ENCODE data around the gene NFE2L3.
"Not testable (repeated sequence)": the region's sequence is repeated elsewhere in the genome, so short reads cannot be mapped to it uniquely, and the experiment has no call there.

The NFE2L3 gene

GRCh38 chr7:26169271-26169670, 17.3 kb downstream of the NFE2L3 start:
- DNase-seq: no peak

DNA sequence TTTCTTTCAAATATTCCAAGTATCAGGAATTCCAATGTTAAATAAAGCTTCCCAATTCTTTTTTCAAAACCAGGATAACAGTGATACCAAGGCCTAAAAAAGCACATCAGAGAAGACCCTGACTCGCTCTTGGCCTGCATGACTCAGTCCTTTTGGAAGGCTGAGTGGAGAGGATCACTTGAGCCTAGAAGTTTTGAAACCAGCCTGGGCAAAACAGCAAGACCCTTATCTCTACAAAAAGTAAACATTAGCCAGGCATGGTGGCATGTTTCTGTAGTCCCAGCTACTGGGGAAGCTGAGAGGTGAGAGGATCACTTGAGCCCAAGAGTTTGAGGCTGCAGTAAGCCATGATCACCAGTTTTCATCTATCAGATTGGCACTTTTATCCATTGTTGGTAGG, 18.7 kb downstream of the NFE2L3 start:
- no peak for DNase-seq

DNA sequence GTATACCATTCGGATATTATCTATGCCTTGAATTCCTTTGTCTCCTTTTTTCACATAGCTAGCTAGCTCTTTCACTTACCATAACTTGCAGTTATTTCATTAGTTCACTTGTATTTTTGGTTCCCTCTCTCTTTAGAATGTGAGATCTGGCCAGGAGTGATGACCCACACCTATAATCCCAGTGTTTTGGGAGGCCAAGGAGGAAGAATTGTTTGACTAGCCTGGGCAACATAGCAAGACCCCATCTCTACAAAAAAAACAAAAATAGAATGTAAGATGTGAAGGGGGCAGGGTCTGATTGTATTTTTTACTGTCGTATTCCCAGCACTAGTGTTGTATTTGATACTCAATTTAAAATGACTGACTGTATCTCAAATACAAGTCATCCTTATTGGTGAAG, 19.6 kb downstream of the NFE2L3 start:
- no peak for DNase-seq

GRCh38 chr7:26172048-26172447, 20.1 kb downstream of the NFE2L3 start:
- DNase-seq: no peak

DNA sequence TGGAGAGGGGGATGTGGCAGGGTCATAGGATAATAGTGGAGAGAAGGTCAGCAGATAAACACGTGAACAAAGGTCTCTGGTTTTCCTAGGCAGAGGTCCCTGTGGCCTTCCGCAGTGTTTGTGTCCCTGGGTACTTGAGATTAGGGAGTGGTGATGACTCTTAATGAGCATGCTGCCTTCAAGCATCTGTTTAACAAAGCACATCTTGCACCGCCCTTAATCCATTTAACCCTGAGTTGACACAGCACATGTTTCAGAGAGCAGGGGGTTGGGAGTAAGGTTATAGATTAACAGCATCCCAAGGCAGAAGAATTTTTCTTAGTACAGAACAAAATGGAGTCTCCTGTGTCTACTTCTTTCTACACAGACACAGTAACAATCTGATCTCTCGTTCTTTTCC, 23.9 kb downstream of the NFE2L3 start:
- not testable (repeated sequence) for DNase-seq

GRCh38 chr7:26176696-26177095, 24.7 kb downstream of the NFE2L3 start:
- DNase-seq: not testable (repeated sequence)

GRCh38 chr7:26177269-26177668, 25.3 kb downstream of the NFE2L3 start:
- not testable (repeated sequence) for DNase-seq

DNA sequence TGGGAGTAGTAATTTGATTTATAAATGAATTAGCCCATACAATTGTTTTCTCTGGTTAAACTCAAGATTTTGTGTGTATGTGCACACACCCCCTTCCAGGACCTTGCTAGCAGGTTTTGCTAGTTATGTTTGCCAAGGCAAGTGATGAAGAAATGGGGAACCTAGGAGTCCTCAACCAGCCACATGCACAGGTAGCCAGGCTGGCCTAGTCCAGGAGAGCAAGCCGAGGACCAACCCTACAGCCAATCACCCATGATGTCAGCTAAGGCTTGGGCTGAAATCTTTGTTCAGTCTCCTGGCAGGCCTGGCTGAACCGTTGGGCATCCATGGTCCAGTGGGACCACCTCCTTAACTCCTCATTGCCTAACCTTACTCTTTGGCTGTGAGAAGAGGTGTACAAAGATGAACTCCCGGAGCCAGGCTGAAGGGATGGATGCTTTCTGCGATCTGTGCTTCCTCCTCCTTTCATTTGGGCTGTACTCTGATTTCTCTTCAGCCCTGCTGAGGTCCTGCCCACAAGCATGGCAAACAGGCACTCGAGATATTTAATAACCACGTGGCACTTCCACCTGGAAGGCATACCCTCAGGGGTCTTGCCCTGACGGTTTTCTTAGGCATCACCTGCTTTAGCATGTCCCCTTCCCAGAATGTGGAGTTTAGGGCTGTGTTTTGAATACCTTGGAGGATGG, 26.4 kb downstream of the NFE2L3 start:
- no peak for DNase-seq

DNA sequence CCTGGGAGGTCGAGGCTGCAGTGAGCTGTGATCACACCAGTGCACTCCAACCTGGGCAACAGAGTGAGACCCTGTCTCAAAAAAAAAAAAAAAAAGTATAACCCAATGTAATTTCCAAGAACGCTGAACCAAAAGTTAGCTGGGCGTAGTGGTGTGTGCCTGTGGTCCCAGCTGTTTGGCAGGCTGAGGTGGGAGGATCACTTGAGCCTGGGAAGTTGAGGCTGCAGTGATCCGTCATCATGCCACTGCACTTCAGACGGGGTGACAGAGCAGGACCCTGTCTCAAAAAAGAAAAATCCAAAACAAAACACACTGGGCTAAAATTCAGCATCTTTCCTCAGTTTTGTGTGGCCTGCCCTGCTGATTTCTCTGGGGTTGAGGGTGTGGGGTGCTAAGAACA, 27.4 kb downstream of the NFE2L3 start:
- no peak for DNase-seq

DNA sequence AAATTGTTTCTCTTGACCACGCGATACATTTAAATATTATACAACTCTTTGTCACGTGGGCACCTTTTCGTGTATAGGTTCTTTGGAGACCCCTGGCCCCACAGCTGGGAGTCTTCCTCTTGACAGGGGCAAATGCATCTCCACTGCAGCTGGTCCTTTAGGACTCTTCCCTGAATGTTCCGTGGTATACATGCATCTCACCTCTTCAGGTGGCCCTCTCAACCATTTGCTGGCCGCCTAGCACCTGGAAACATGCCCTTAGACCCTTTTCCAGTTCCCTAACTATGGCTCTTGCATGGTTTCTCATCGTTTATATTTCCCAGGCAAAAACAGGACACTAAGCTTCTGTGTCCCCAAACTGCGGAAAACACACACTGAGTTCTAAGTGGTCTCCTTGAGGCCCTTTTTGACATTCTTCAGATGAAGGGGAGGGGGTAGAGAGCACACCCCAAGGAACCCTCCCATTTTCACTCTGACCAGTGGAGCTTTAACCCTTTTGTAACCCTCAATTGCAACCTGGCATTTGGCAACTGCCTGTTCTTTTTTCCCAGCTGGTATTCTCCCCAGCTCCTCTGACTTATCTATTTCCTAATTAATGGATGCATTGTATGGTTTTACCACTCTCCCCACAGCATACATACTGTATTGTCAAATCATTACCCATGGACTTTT, 28.0 kb downstream of the NFE2L3 start:
- no peak for DNase-seq

GRCh38 chr7:26180792-26181198, 28.8 kb downstream of the NFE2L3 start:
- DNase-seq: no peak

- no peak for DNase-seq
These were observed 29.7 kb downstream of the NFE2L3 start for GRCh38 chr7:26181474-26182227.

DNA sequence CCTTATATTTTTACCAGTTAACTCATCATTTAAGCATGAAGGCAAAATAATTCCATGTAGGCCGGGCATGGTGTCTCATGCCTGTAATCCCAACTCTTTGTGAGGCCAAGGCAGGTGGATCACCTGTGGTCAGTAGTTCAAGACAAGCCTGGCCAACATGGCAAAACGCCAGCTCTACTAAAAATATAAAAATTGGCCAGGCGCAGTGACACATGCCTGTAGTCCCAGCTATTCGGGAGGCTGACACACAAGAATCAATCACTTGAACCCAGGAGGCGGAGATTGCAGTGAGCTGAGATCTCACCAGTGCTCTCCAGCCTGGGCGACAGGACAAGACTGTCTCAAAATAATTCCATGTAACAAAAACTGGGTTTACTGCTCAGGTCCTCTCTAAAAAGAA, 30.3 kb downstream of the NFE2L3 start:
- no peak for DNase-seq

GRCh38 chr7:26182706-26183105, 30.7 kb downstream of the NFE2L3 start:
- no peak for DNase-seq

- DNase-seq: no peak
These were observed 31.7 kb downstream of the NFE2L3 start for GRCh38 chr7:26183545-26184280.

GRCh38 chr7:26184281-26185101, 32.5 kb downstream of the NFE2L3 start:
- not testable (repeated sequence) for DNase-seq

DNA sequence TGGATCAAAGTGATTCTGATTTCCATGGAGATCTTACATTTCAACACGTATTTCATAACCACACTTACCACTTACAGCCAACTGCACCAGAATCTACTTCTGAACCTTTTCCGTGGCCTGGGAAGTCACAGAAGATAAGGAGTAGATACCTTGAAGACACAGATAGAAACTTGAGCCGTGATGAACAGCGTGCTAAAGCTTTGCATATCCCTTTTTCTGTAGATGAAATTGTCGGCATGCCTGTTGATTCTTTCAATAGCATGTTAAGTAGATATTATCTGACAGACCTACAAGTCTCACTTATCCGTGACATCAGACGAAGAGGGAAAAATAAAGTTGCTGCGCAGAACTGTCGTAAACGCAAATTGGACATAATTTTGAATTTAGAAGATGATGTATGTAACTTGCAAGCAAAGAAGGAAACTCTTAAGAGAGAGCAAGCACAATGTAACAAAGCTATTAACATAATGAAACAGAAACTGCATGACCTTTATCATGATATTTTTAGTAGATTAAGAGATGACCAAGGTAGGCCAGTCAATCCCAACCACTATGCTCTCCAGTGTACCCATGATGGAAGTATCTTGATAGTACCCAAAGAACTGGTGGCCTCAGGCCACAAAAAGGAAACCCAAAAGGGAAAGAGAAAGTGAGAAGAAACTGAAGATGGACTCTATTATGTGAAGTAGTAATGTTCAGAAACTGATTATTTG, 33.3 kb downstream of the NFE2L3 start:
- no peak for DNase-seq

DNA sequence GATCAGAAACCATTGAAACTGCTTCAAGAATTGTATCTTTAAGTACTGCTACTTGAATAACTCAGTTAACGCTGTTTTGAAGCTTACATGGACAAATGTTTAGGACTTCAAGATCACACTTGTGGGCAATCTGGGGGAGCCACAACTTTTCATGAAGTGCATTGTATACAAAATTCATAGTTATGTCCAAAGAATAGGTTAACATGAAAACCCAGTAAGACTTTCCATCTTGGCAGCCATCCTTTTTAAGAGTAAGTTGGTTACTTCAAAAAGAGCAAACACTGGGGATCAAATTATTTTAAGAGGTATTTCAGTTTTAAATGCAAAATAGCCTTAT, 33.8 kb downstream of the NFE2L3 start:
- no peak for DNase-seq

GRCh38 chr7:26186364-26187311, 34.6 kb downstream of the NFE2L3 start:
- DNase-seq: no peak

- no peak for DNase-seq
These were observed 35.6 kb downstream of the NFE2L3 start for GRCh38 chr7:26187380-26188205.
